ENCODE measurements around the gene OLFML2A.
"Not testable (repeated sequence)": the region's sequence is repeated elsewhere in the genome, so short reads cannot be mapped to it uniquely, and the experiment has no call there.

Gene OLFML2A

GRCh38 chr9:124828489-124829333 lies 51.8 kb downstream of the OLFML2A start:
- peaks cover 11% of the 10 kb centered on the region for H3K4me1 Mint-ChIP-seq (ENCODE audit: low read depth)
- H3K9me3 Mint-ChIP-seq: no peaks in the 10 kb centered on the region
- peaks cover 3% of the 10 kb centered on the region for H3K27me3 Mint-ChIP-seq
- H3K27ac Mint-ChIP-seq: no peak overlapping the region
- H3K36me3 Mint-ChIP-seq (ENCODE audit: low read depth): no peaks in the 10 kb centered on the region
- intact Hi-C loops (cut with micrococcal nuclease): no loop called here
- no peak overlapping the region for H3K4me3 Mint-ChIP-seq

GRCh38 chr9:124829334-124829669 lies 52.4 kb downstream of the OLFML2A start:
- Mint-ChIP-seq H3K36me3 (ENCODE audit: low read depth) (no peaks in the 10 kb centered on the region), H3K27ac (no peak overlapping the region), H3K4me1 (ENCODE audit: low read depth) (peaks cover 11% of the 10 kb centered on the region), H3K27me3 (peaks cover 4% of the 10 kb centered on the region), H3K9me3 (no peaks in the 10 kb centered on the region), H3K4me3 (no peak overlapping the region)
- intact Hi-C loops (cut with micrococcal nuclease): no loop called here

GRCh38 chr9:124830593-124830992 lies 53.7 kb downstream of the OLFML2A start:
- H3K4me1 Mint-ChIP-seq (ENCODE audit: low read depth): peaks cover 11% of the 10 kb centered on the region
- no peak overlapping the region for H3K27ac Mint-ChIP-seq
- no peak overlapping the region for H3K4me3 Mint-ChIP-seq
- no peaks in the 10 kb centered on the region for H3K36me3 Mint-ChIP-seq (ENCODE audit: low read depth)
- intact Hi-C loops (cut with micrococcal nuclease): no loop called here
- peaks cover 7% of the 10 kb centered on the region for H3K27me3 Mint-ChIP-seq
- no peaks in the 10 kb centered on the region for H3K9me3 Mint-ChIP-seq

GRCh38 chr9:124831642-124832364 lies 54.9 kb downstream of the OLFML2A start:
- Mint-ChIP-seq H3K4me1 (ENCODE audit: low read depth) (peaks cover 11% of the 10 kb centered on the region), H3K27ac (no peak overlapping the region), H3K27me3 (peaks cover 10% of the 10 kb centered on the region), H3K4me3 (no peak overlapping the region), H3K36me3 (ENCODE audit: low read depth) (no peaks in the 10 kb centered on the region), H3K9me3 (no peaks in the 10 kb centered on the region)
- intact Hi-C loops (cut with micrococcal nuclease): no loop called here

GRCh38 chr9:124834591-124834990 lies 57.7 kb downstream of the OLFML2A start:
- Mint-ChIP-seq H3K4me3 (no peak overlapping the region), H3K4me1 (ENCODE audit: low read depth) (peaks cover 10% of the 10 kb centered on the region), H3K36me3 (ENCODE audit: low read depth) (no peaks in the 10 kb centered on the region), H3K27ac (no peak overlapping the region), H3K27me3 (peaks cover 31% of the 10 kb centered on the region), H3K9me3 (no peaks in the 10 kb centered on the region)
- intact Hi-C loops (cut with micrococcal nuclease): no loop called here

GRCh38 chr9:124835026-124835557 lies 58.2 kb downstream of the OLFML2A start:
- no peak overlapping the region for H3K4me3 Mint-ChIP-seq
- intact Hi-C loops (cut with micrococcal nuclease): no loop called here
- H3K27ac Mint-ChIP-seq: no peak overlapping the region
- H3K27me3 Mint-ChIP-seq: peaks cover 33% of the 10 kb centered on the region
- no peaks in the 10 kb centered on the region for H3K36me3 Mint-ChIP-seq (ENCODE audit: low read depth)
- H3K4me1 Mint-ChIP-seq (ENCODE audit: low read depth): peaks cover 11% of the 10 kb centered on the region
- no peaks in the 10 kb centered on the region for H3K9me3 Mint-ChIP-seq

- H3K4me3 Mint-ChIP-seq; intact Hi-C loops (cut with micrococcal nuclease); H3K27ac Mint-ChIP-seq; H3K4me1 Mint-ChIP-seq (ENCODE audit: low read depth); H3K36me3 Mint-ChIP-seq (ENCODE audit: low read depth); H3K9me3 Mint-ChIP-seq: not testable (repeated sequence)
- peaks cover 37% of the 10 kb centered on the region for H3K27me3 Mint-ChIP-seq
Measured at GRCh38 chr9:124838132-124838531, 61.2 kb downstream of the OLFML2A start.

- H3K27ac Mint-ChIP-seq; H3K9me3 Mint-ChIP-seq; H3K4me1 Mint-ChIP-seq (ENCODE audit: low read depth); H3K36me3 Mint-ChIP-seq (ENCODE audit: low read depth); intact Hi-C loops (cut with micrococcal nuclease): not testable (repeated sequence)
- Mint-ChIP-seq H3K4me3 (peak overlapping the region; percentile 52), H3K27me3 (peaks cover 37% of the 10 kb centered on the region)
Measured at GRCh38 chr9:124838567-124839275, 61.8 kb downstream of the OLFML2A start.

- intact Hi-C loops (cut with micrococcal nuclease): no loop called here
- Mint-ChIP-seq H3K4me3 (no peak overlapping the region), H3K27me3 (peaks cover 34% of the 10 kb centered on the region)
Measured at GRCh38 chr9:124839612-124840299, 62.8 kb downstream of the OLFML2A start.

GRCh38 chr9:124840300-124840833 lies 63.4 kb downstream of the OLFML2A start:
- intact Hi-C loops (cut with micrococcal nuclease): no loop called here
- H3K9me3 Mint-ChIP-seq: no peaks in the 10 kb centered on the region
- no peaks in the 10 kb centered on the region for H3K36me3 Mint-ChIP-seq (ENCODE audit: low read depth)

More at GRCh38 chr9:124839612-124840299, 62.8 kb downstream of the OLFML2A start:
- Mint-ChIP-seq H3K36me3 (ENCODE audit: low read depth) (no peaks in the 10 kb centered on the region), H3K27ac (no peak overlapping the region), H3K9me3 (no peaks in the 10 kb centered on the region), H3K4me1 (ENCODE audit: low read depth) (peaks cover 6% of the 10 kb centered on the region)

GRCh38 chr9:124841075-124841821 lies 64.3 kb downstream of the OLFML2A start:
- no peaks in the 10 kb centered on the region for H3K9me3 Mint-ChIP-seq

More at GRCh38 chr9:124840300-124840833, 63.4 kb downstream of the OLFML2A start:
- Mint-ChIP-seq H3K27ac (peak overlapping the region; percentile 13), H3K4me1 (ENCODE audit: low read depth) (peaks cover 6% of the 10 kb centered on the region), H3K4me3 (no peak overlapping the region), H3K27me3 (peaks cover 35% of the 10 kb centered on the region)

GRCh38 chr9:124843456-124844034 lies 66.6 kb downstream of the OLFML2A start:
- intact Hi-C loops (cut with micrococcal nuclease): no loop called here
- Mint-ChIP-seq H3K4me1 (ENCODE audit: low read depth) (peaks cover 6% of the 10 kb centered on the region), H3K27ac (no peak overlapping the region), H3K4me3 (no peak overlapping the region), H3K36me3 (ENCODE audit: low read depth) (no peaks in the 10 kb centered on the region), H3K9me3 (no peaks in the 10 kb centered on the region), H3K27me3 (peaks cover 17% of the 10 kb centered on the region)

More at GRCh38 chr9:124841075-124841821, 64.3 kb downstream of the OLFML2A start:
- Mint-ChIP-seq H3K27me3 (peaks cover 35% of the 10 kb centered on the region), H3K27ac (peak overlapping the region; percentile 13), H3K36me3 (ENCODE audit: low read depth) (no peaks in the 10 kb centered on the region), H3K4me3 (no peak overlapping the region), H3K4me1 (ENCODE audit: low read depth) (peaks cover 6% of the 10 kb centered on the region)
- intact Hi-C loops (cut with micrococcal nuclease): no loop called here

Measured in dendritic cell treated with granulocyte-macrophage colony-stimulating factor and Interleukin-4, amounts not matched to agents 40 ng/mL and 50 ng/mL, for 4 days (primary cell).